Testis (tissue), 3 donors: ENCODE results near the gene ZXDC. TPM values are rescaled to one million over a fixed set of nuclear protein-coding genes. Genes with fewer than 3 reads are reported as not detected.

ENCODE experiments used
- DNase-seq: peaks from one replicate; pipeline ENCODE4 v3.0.0-alpha.2; 2019
- H3K27ac ChIP-seq, 2 donors: fragments of 200-600 bp; sonication (generic); one replicate each; pipeline ENCODE4 v1.5.1; 2019
- H3K27me3 ChIP-seq: fragments of 200-600 bp; sonication (generic); one replicate; pipeline ENCODE4 v1.5.1; 2019
- H3K36me3 ChIP-seq: fragments of 200-600 bp; sonication (generic); one replicate; pipeline ENCODE4 v1.5.1; 2017; ENCODE audit warnings: low read depth; ENCODE audit errors: missing control alignments
- H3K4me1 ChIP-seq: fragments of 200-600 bp; sonication (generic); one replicate; pipeline ENCODE4 v1.5.1; 2019
- H3K4me3 ChIP-seq, 2 donors: fragments of 200-600 bp; sonication (generic); one replicate each; pipeline ENCODE4 v1.5.1; 2017 to 2019
- H3K9me3 ChIP-seq: fragments of 200-600 bp; sonication (generic); one replicate; pipeline ENCODE4 v1.5.1; 2017
- CTCF ChIP-seq, 3 experiments: fragments of 450-650 bp in 2 of 3; fragments of 200-600 bp in 1 of 3; sonication (generic) in 1 of 3; IDR thresholded peaks; one replicate each; pipeline ENCODE4 v1.5.1; 2016 to 2019; ENCODE audit warnings: antibody characterized with exemption in 3 of 3, mild to moderate bottlenecking in 2 of 3, moderate library complexity in 1 of 3
- POLR2A ChIP-seq: fragments of 450-650 bp; IDR thresholded peaks from one replicate; pipeline ENCODE4 v1.6.1; 2017; ENCODE audit warnings: antibody characterized with exemption, mild to moderate bottlenecking, moderate library complexity
- WGBS, 2 donors: methylation state at CpG; one replicate each; pipeline ENCODE4 v1.1.5; 2018; 5-methylcytosine and 5-hydroxymethylcytosine counted together
- intact Hi-C: fragments of 100-400 bp; cut with DNase I; formaldehyde crosslinking; loops from one replicate; pipeline ENCODE4 v1.15.1; 2023; ENCODE audit warnings: low total_unique reads
- polyA plus RNA-seq: library from polyadenylated mRNA; stranded (reverse); fragments of 350-450 nt; fragmentation: Illumina TruSeq; extraction: RNeasy Lipid Tissue Mini Kit (QIAGEN cat#74804); gene quantifications from one replicate; pipeline ENCODE4 v1.2.3, GENCODE V29; 2014; ENCODE audit warnings: low read depth, low replicate concordance; ENCODE audit not compliant: insufficient read depth
- total RNA-seq, 2 donors: library from RNA; depleted of rRNA; stranded (reverse); fragments of >200 nt; gene quantifications; one replicate each; pipeline ENCODE4 v1.2.3, GENCODE V29; 2016

The ZXDC gene
- total and polyA plus RNA-seq, 3 donors from 2014 or later, result 25.6 to 80.3 (median 78.9) TPM

GRCh38 chr3:126516152-126516935 lies 40.7 kb upstream of the ZXDC start:
- TF ChIP-seq POLR2A, result no peak
- TF ChIP-seq CTCF (IDR thresholded peaks at IDR 0.05), result no peak
- H3K27me3 ChIP-seq, result no peaks in the 10 kb centered on the region
- no peak for DNase-seq
- no peaks in the 10 kb centered on the region for H3K9me3 ChIP-seq
- WGBS, 2 donors, result 94 to 99% methylated on average over 5 of the region's 6 CpGs
- intact Hi-C loops, result no loop called here
- H3K4me3 ChIP-seq, result no peak overlapping the region
- peaks cover 3% of the 10 kb centered on the region for H3K4me1 ChIP-seq
- no peak overlapping the region for H3K27ac ChIP-seq
- no peaks in the 10 kb centered on the region for H3K36me3 ChIP-seq

GRCh38 chr3:126515066-126515706 lies 39.5 kb upstream of the ZXDC start:
- no peak for TF ChIP-seq POLR2A
- TF ChIP-seq CTCF (IDR thresholded peaks at IDR 0.05), result no peak
- Histone ChIP-seq H3K27me3 (no peaks in the 10 kb centered on the region), H3K27ac (no peak overlapping the region), H3K4me3 (no peak overlapping the region), H3K36me3 (no peaks in the 10 kb centered on the region), H3K4me1 (peaks cover 7% of the 10 kb centered on the region), H3K9me3 (no peaks in the 10 kb centered on the region)
- 92 to 98% methylated on average over 6 to 8 of the region's 8 CpGs for WGBS, 2 donors
- no peak for DNase-seq
- intact Hi-C loops, result no loop called here

GRCh38 chr3:126514161-126514560 lies 38.5 kb upstream of the ZXDC start:
- intact Hi-C loops, result no loop called here
- 90 to 92% methylated on average over 11 of the region's 11 CpGs for WGBS, 2 donors
- no peak overlapping the region for H3K27ac ChIP-seq
- no peak for TF ChIP-seq POLR2A
- TF ChIP-seq CTCF (IDR thresholded peaks at IDR 0.05), result no peak
- H3K36me3 ChIP-seq, result no peaks in the 10 kb centered on the region
- DNase-seq, result no peak
- no peaks in the 10 kb centered on the region for H3K27me3 ChIP-seq
- peaks cover 11% of the 10 kb centered on the region for H3K4me1 ChIP-seq
- no peaks in the 10 kb centered on the region for H3K9me3 ChIP-seq
- H3K4me3 ChIP-seq, result no peak overlapping the region

GRCh38 chr3:126512916-126513650 lies 37.4 kb upstream of the ZXDC start:
- no peaks in the 10 kb centered on the region for H3K9me3 ChIP-seq
- peaks cover 11% of the 10 kb centered on the region for H3K4me1 ChIP-seq
- intact Hi-C loops, result no loop called here
- 82 to 88% methylated on average over 12 of the region's 12 CpGs for WGBS, 2 donors
- H3K4me3 ChIP-seq, result no peak overlapping the region
- H3K27me3 ChIP-seq, result no peaks in the 10 kb centered on the region
- no peak for DNase-seq
- TF ChIP-seq CTCF (IDR thresholded peaks at IDR 0.05) (no peak), POLR2A (no peak)
- H3K36me3 ChIP-seq, result no peaks in the 10 kb centered on the region
- H3K27ac ChIP-seq, result no peak overlapping the region
